Stimulated activated CD8-positive, alpha-beta memory T cell treated with anti-CD3 and anti-CD28 coated beads, Interleukin-15, amount 100 ng/mL, for 24 hours (primary cell): Measurements from ENCODE around the gene GPR61.

ENCODE experiments used
- DNase-seq: peaks from one replicate; pipeline ENCODE4 v3.0.0-alpha.2; 2020; ENCODE audit warnings: low read depth

Gene GPR61

DNA sequence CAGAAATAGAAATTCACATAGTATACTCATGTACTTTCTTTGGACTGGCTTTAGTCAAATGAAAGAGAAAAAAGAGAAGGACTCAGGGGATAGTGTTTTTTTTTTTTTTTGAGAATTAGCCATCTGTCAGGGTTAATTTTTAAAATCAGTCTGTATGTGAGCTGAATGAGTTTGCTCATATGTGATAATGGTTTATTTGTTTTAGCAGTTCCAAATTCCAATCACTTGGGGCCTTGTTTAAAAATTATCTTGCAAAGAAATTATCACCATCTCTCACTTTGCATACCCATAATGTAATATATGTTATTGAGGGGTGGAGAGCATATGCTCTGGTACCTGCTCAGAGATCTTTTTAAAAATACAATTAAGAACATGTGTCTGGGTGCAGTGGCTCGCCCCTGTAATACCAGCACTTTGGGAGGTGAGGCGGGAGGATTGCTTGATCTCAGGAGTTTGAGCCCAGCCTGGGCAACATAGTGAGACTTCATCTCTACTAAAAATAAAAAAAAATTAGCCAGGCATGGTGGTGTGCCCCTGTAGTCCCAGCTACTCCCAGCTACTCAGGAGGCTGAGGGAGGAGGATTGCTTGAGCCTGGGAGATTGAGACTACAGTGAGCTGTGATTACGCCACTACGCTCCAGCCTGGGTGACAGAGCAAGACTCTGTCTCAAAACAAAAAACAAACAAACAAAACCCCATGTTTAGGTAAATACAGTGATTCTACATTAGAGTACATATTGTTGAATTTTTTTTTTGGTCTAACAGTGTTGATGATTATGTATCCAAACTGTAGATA lies 28.4 kb downstream of the GPR61 start:
- DNase-seq: no peak

GRCh38 chr1:109569323-109569722 lies 29.7 kb downstream of the GPR61 start:
- no peak for DNase-seq

DNA sequence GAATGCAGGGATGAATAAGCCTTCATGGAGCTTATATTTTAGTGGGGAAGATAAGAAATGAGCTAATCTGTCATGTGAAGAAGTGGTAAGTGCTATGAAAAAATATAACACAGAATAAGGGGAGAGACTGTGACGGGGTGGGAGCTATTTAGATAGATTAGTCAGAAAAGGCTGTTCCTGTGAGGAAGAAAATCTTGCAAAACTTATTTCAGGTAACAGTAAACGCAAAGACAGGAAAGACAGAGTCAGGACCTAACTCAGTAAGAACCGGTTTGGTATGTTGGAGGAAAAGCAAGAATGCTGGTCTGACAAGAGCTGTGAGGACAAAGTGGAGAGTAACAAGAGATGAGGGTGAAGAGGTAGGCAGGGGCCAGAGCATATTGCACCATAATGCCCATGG lies 30.7 kb downstream of the GPR61 start:
- DNase-seq: no peak

GRCh38 chr1:109573785-109574184 lies 34.1 kb downstream of the GPR61 start:
- DNase-seq: no peak

GRCh38 chr1:109578947-109579443 lies 39.3 kb downstream of the GPR61 start:
- no peak for DNase-seq

GRCh38 chr1:109579491-109579890 lies 39.8 kb downstream of the GPR61 start:
- DNase-seq: no peak

GRCh38 chr1:109582021-109582420 lies 42.3 kb downstream of the GPR61 start:
- DNase-seq: no peak

GRCh38 chr1:109584766-109585165 lies 45.1 kb downstream of the GPR61 start:
- no peak for DNase-seq

DNA sequence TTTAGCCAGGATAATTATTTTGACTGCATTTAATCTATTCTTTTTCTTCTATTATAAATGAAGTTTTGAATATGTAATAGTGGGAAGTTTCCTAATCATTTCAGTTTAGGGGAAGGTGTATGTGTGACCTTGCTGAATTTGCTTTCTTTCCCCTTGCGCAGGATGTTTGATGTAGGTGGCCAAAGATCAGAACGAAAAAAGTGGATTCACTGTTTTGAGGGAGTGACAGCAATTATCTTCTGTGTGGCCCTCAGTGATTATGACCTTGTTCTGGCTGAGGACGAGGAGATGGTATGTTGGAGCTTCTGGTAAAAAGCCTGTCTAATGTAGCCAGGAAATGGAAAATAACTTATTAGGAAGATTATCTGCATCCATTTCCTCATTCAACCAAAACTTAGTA lies 46.4 kb downstream of the GPR61 start:
- DNase-seq: no peak

GRCh38 chr1:109589177-109589576 lies 49.5 kb downstream of the GPR61 start:
- DNase-seq: no peak

GRCh38 chr1:109589679-109590078 lies 50.0 kb downstream of the GPR61 start:
- no peak for DNase-seq

DNA sequence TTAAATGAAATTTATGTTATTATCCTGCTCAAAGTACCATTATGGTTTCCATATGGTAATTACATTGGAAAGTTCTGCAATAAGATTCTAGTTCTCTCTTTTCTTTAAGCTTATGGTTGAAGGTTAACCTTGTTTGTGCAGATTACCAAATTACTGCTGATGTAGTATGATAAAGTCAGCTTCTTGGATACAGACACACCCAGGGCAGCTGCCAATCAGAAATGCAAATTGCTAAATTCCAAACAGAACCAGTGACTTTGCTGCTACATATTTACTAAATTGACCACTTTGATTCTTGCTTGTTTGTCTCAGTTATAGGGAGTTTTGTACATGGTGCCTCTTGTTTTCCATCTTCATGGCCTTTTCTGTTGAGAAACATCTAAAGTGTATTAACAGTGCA lies 53.2 kb downstream of the GPR61 start:
- DNase-seq: no peak

GRCh38 chr1:109595531-109595930 lies 55.9 kb downstream of the GPR61 start:
- DNase-seq: no peak
